Stimulated activated CD8-positive, alpha-beta memory T cell treated with anti-CD3 and anti-CD28 coated beads, Interleukin-7, amount 100 ng/mL, for 1 hour (primary cell): ENCODE results near the gene FGFRL1.
"Not testable (repeated sequence)": the region's sequence is repeated elsewhere in the genome, so short reads cannot be mapped to it uniquely, and the experiment has no call there.

Experiments
- DNase-seq, 2 donors: peaks; one replicate each; pipeline ENCODE4 v3.0.0-alpha.2; 2020; ENCODE audit warnings: low read depth in 2 of 2

The FGFRL1 gene

DNA sequence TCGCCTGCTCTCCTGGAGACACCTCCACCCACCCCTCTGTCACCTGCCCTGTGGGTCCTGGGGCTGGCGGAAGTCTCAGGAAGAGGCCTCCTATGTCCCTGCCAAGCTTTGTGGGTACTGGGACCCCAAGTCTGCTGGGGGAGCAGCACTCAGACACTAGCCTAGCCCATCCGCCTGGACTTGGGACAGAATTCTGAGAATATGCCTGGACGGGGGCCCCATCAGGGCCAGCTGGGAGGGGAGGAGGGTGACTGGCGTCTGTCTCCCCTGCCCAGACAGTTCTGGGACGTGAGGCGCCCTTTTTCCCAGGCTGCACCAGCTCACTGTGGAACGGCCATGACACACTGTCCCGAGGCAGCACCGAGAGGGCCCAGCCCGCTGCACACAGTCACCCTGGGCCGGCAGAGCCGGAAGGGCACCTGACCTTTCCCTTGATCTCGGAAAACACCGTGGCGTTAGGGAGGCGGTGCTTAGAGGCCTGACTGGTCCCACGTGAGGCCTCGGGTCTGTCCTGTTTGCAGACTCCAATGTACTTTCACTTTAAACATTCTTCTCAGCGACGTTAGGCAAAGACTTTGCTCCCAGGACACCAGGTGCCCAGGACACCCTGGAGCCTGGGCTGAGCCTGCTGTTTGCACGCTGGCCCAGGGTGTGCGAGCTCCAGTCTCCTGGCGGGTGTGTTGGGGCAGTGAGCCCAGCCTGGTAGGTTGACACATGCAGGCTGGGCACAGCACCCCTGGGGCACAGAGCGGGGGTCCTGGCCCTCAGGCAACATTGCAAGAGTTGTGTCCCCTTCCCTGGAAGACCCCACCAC, 18.9 kb upstream of the FGFRL1 start:
- DNase-seq, result no peak

DNA sequence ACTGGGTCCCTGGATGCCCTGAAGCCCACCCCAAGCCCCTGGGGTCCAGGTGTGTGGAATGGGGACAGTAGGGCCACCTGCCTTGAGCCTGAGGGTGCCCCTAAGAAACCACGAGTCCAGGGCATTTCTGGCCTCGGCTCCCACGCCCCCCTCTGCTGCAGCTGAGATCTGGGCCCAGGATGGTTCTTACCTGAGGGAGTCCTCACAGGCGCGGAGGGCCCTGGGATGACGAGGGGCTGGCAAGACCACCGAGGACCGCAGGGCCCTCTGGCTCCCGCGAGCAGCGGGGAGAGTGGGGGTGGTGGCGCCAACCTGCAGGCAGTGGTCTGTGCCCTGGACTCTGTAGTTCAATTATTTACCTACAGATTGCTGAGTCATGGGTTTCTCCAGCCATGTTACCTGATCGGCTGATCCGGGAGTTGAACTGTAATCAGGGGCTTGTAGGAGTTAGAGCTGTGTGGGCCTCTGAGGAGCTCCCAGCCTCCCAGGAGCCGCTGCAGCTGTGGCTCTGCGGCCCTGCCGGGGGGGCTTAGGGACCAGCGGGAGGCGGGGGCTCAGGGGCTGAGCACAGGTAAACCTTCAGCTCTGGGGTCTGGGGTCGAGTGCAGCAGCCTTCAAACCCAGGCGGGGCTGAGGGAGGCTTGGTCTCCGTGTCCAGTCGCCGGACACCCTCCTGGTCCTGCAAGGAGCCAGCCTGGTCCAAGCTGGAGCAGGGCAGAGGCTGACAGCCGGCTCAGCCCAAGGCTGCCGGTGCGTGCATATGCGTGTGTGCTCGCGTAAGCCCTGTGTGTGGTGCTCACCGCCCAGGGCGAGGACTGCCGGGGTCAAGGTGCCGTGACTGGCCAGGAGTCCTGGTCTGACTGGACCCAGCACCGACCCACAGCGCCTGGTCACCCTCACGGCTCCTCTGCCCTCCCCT, 18.1 kb upstream of the FGFRL1 start, which contains the start of gene SLC26A1:
Gene SLC26A1, minus strand, starts transcription at position 294 of the 919 bp plus-strand sequence. CDS start 1,701 bp downstream, outside the sequence.
- DNase-seq, result no peak

- DNase-seq, result no peak
These were observed 16.0 kb upstream of the FGFRL1 start for GRCh38 chr4:995311-996026.

- no peak for DNase-seq
These were observed 15.1 kb upstream of the FGFRL1 start for GRCh38 chr4:996030-996996.

GRCh38 chr4:996997-997374, 14.4 kb upstream of the FGFRL1 start:
- DNase-seq, result no peak

- DNase-seq, result no peak
These were observed 13.9 kb upstream of the FGFRL1 start for GRCh38 chr4:997375-998071.

DNA sequence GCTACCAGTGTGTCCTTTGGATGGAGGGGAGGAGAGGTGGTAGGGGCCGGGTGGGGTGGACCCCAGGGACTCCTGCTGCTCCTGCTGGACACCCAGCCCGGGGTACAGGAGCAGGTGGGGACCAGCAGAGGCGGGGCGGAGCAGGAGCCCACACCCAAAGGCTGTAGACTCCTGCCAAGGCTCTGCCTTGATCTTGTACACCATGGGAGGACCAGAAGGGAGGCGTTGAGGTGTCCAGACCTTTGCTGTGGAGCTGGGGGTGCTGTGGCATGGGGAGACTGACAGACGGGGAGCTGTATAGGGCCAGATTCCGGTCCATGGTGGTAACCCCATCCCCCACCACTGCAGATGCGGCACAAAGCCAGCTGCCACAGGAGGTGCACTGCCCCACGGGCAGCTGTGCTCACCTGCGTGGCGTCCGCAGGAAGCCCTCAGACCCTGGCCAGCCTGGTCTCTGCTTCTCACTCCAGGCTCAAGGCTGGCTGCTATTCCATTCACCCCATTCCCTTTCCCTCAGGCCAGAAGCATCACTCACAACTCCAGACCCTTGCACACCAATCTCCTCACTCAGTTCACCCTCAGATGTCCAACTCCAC, 13.2 kb upstream of the FGFRL1 start:
- DNase-seq, result no peak

GRCh38 chr4:999240-999863, 12.1 kb upstream of the FGFRL1 start:
- not testable (repeated sequence) for DNase-seq

GRCh38 chr4:999882-1000425, 11.5 kb upstream of the FGFRL1 start:
- no peak for DNase-seq

- no peak for DNase-seq
These were observed 10.7 kb upstream of the FGFRL1 start for GRCh38 chr4:1000686-1001260.

- DNase-seq, result no peak
These were observed 9.8 kb upstream of the FGFRL1 start for GRCh38 chr4:1001561-1002130.

DNA sequence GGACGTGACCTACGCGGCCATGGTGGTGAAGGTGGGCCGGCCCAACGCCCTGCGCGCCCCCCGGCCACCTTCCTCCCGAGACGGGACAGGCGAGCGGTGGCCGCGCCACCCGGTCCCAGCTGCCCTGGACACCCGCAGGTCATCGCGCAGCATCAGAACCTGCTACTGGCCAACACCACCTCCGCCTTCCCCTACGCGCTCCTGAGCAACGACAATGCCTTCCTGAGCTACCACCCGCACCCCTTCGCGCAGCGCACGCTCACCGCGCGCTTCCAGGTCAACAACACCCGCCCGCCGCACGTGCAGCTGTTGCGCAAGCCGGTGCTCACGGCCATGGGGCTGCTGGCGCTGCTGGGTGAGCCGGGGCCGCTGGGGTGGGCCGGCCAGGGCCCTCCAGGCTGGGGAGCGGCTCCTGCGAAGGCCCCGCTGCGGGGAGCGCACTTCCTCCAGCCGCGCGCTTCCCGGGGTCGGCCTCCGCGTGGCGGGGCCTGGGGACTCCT, 9.2 kb upstream of the FGFRL1 start:
- DNase-seq, result no peak

- no peak for DNase-seq
These were observed 8.7 kb upstream of the FGFRL1 start for GRCh38 chr4:1002631-1003251.

GRCh38 chr4:1003271-1004070, 8.0 kb upstream of the FGFRL1 start:
- DNase-seq, result no peak

GRCh38 chr4:1004071-1004418, 7.4 kb upstream of the FGFRL1 start:
- DNase-seq, result no peak

- no peak for DNase-seq
These were observed 6.6 kb upstream of the FGFRL1 start for GRCh38 chr4:1004557-1005485.
